Heart left ventricle (tissue), 13 donors: ENCODE data around the gene PLCXD1.

Experiments used
- CTCF ChIP-seq, 12 donors: fragments of 200-600 bp; sonication (generic) in 4 of 12; IDR thresholded peaks; one replicate each; pipeline versions ENCODE4 v1.5.0 to v1.8.0; 2018 to 2022; ENCODE audit warnings: antibody characterized with exemption in 12 of 12, mild to moderate bottlenecking in 5 of 12
- POLR2A ChIP-seq, 2 donors: fragments of 450-650 bp; IDR thresholded peaks; one replicate each; pipeline ENCODE4 v1.6.1; 2017; ENCODE audit warnings: antibody characterized with exemption in 2 of 2, mild to moderate bottlenecking in 2 of 2, moderate library complexity in 2 of 2
- donor health status: ischemic (EF 13 %, LVEDD 7.1; RV severe dilation, severe dysfunction).
- donor health status: DM: no; HTN: yes; CAD: no.
- donor health status: DM: no; HTN: no; CAD: no.
- donor health status: ischemic (EF 25% LVEDD 6.9; RV normal size, moderate dysfunction).
- donor health status: ischemic (EF 25% LVEDD 5.7; RV mildly dilated, moderate dysfunction).
- donor health status: ischemic (EF 35%, LVEDD 5.7; RV mildly dilated, moderate dysfunction).
- donor health status: nonischemic (EF 11% LVEDD 7.7; RV severe dilation, severe dysfunction).
- donor health status: DM: yes; HTN: yes; CAD: no.
- donor health status: PGD.
- donor health status: ischemic (EF 29% LVEDD 5.4; RV normal size, mild dysfunction).
- donor health status: nonischemic (EF 23%, LVEDD 6.1; RV moderate dilation, normal function).

DNA sequence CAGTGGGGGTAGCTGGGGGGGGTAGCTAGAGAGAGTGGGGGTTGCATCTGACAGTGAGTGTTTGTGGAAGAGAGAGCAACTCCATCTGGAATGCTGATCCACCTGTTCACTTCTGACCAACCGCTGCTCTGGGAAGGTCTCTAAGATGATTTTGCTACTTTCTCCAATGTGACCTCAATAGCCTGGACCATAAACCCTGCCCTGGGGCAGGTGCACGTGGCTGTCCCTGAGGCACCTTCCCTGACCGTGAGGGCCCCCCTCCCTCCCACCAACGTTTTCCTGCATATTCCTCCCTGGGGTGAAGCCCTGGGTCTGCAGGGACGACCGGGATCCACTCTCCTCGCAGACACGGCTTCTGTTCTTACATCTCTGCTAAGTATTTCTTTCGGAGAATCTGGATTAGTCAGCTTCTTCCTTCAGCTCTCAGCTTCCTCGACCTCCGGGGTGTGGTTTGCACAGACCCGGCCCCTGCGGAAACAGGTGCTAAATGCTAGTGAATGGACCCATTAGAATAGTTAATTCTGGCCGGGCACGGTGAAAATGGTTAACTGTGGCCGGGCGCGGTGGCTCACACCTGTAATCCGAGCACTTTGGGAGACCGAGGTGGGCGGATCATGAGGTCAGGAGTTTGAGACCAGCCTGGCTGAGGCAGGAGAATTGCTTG lies 21.4 kb upstream of the PLCXD1 start:
- TF ChIP-seq CTCF (IDR thresholded peaks at IDR 0.05) = no peak
- TF ChIP-seq POLR2A (IDR thresholded peaks at IDR 0.05) = no peak
